WERI-Rb-1 (cell line): ENCODE results near the gene ANKRD63.

Experiments
- DNase-seq: peaks from one replicate; pipeline ENCODE4 v3.0.0-alpha.2; 2020
- H3K27ac ChIP-seq: fragments of 250-450 bp; sonication (Bioruptor Pico); 2 replicates; pipeline ENCODE4 v1.5.1; 2020; ENCODE audit warnings: mild to moderate bottlenecking, moderate library complexity
- H3K27me3 ChIP-seq: fragments of 250-450 bp; sonication (Bioruptor Pico); 2 replicates; pipeline ENCODE4 v1.5.1; 2021; ENCODE audit warnings: mild to moderate bottlenecking, low read depth, moderate library complexity; ENCODE audit not compliant: insufficient read depth, severe bottlenecking
- H3K36me3 ChIP-seq: fragments of 250-450 bp; sonication (Bioruptor Pico); 2 replicates; pipeline ENCODE4 v1.5.1; 2020; ENCODE audit warnings: mild to moderate bottlenecking, moderate library complexity
- H3K4me3 ChIP-seq: 2 replicates; pipeline ENCODE4 v1.5.1; 2011; ENCODE audit warnings: low read depth, mild to moderate bottlenecking, control low read depth, low read length
- H3K9me3 ChIP-seq: fragments of 250-450 bp; sonication (Bioruptor Pico); 2 replicates; pipeline ENCODE4 v1.5.1; 2021; ENCODE audit warnings: mild to moderate bottlenecking, moderate library complexity; ENCODE audit not compliant: severe bottlenecking
- TF ChIP-seq, protein P1 (sequence below): IDR thresholded peaks from 2 replicates; pipeline ENCODE4 v1.5.1; 2011; ENCODE audit warnings: low read depth, mild to moderate bottlenecking, control low read depth, inconsistent platforms, low read length

Gene ANKRD63

DNA sequence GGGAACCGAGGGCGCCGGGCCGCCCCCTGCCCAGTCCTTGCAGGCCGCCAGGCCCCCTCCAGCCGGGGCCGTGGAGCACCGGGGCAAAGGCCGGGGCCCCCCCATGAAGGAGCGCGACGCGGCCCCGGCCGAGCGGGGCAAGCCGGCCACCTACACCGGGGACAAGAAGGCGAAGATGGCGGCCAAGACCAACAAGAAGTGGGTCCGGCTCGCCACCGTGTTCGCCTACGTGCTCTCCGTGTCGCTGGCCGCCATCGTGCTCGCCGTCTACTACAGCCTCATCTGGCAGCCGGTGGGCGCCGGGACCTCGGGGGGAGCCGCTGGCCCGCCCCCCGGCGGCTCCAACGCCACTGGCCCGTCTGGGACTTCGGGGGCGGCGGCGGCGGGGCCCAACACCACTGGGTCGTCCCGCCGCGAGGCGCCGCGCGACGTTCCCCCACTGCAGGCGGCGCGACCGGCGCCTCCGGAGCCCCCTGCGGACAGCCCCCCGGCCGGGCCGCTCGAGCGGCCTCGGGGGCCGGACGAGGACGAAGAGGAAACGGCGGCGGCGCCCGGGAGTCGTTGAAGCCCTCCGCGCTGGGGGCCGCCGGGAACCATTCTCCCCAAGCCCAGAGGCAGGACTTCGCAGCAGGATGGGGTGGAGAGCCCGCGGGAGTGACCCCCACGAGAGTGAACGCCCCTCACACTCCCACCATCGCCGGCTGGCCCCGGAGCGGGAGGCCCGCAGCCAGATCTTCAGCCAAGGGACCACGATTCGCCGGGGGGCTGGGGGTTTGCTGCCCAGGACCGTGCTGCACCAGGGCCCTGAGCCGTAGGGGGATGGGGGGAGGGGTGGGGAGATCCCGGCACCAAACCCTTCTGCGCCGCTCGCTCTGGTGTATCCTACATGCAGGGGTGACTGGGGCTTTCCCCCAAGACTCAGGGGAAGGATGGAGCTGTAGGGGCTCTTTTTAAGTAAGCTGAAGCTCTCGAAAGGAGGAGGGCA is 41.4 kb upstream of the ANKRD63 start:
- Histone ChIP-seq H3K4me3 (peak overlapping the region; percentile 57), H3K27me3 (no peaks in the 10 kb centered on the region), H3K9me3 (no peaks in the 10 kb centered on the region), H3K36me3 (peaks cover 19% of the 10 kb centered on the region), H3K27ac (peak overlapping the region; percentile 56)
- DNase-seq = no peak
- TF ChIP-seq, protein P1, sequence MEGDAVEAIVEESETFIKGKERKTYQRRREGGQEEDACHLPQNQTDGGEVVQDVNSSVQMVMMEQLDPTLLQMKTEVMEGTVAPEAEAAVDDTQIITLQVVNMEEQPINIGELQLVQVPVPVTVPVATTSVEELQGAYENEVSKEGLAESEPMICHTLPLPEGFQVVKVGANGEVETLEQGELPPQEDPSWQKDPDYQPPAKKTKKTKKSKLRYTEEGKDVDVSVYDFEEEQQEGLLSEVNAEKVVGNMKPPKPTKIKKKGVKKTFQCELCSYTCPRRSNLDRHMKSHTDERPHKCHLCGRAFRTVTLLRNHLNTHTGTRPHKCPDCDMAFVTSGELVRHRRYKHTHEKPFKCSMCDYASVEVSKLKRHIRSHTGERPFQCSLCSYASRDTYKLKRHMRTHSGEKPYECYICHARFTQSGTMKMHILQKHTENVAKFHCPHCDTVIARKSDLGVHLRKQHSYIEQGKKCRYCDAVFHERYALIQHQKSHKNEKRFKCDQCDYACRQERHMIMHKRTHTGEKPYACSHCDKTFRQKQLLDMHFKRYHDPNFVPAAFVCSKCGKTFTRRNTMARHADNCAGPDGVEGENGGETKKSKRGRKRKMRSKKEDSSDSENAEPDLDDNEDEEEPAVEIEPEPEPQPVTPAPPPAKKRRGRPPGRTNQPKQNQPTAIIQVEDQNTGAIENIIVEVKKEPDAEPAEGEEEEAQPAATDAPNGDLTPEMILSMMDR = no peak

GRCh38 chr15:40323239-40323952 is 40.5 kb upstream of the ANKRD63 start, which contains the start of gene INAFM2:
TSS of gene INAFM2 (plus strand) at chr15:40323692. CDS start at chr15:40324056, 364 bp downstream.
- Histone ChIP-seq H3K27ac (peak within 1 kb of the TSS; percentile 56), H3K9me3 (no peaks in the 10 kb centered on the region), H3K4me3 (peak within 1 kb of the TSS; percentile 57), H3K27me3 (no peaks in the 10 kb centered on the region), H3K36me3 (peaks cover 19% of the 10 kb centered on the region)
- peak; percentile 96 for DNase-seq
- TF ChIP-seq, protein P1 = peak; percentile 50

DNA sequence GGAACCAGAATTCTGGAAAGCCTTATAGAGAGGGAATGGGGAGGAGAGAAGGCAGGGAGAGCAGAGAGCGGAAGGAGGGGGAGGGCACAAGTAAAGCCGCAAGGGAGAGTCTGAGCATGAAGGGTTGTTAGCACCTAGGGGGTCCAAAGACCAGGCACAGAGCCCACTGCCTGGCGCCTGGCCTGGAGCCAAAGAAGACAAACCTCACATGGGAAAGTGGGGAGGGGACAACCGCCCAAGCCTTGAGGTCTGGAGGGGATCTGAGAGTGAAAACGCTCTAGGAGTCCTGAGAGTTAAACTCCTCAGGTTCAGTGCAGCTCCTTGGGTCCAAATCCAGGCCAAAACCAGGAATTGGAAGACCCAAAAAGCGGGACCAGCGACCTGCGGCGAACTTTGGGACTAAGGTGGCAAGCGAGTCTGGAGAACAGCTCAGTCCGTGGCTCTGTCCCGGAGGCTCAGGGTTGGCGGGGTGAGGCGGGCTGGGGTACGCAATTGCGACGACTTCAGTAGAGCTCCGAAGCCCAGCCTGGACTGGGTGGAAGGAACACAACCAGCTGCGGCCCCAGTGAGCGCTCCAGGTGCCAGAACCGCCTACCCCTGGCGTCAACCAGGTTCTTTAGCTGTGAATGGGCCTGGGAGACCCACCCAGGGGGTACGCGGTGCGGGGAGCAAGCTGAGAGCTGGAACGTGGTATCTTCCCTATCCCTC is 39.8 kb upstream of the ANKRD63 start:
- peak overlapping the region; percentile 52 for H3K27ac ChIP-seq
- peak overlapping the region; percentile 50 for H3K4me3 ChIP-seq
- no peaks in the 10 kb centered on the region for H3K9me3 ChIP-seq
- H3K36me3 ChIP-seq = peaks cover 19% of the 10 kb centered on the region
- H3K27me3 ChIP-seq = no peaks in the 10 kb centered on the region
- no peak for DNase-seq
- TF ChIP-seq, protein P1 = no peak

DNA sequence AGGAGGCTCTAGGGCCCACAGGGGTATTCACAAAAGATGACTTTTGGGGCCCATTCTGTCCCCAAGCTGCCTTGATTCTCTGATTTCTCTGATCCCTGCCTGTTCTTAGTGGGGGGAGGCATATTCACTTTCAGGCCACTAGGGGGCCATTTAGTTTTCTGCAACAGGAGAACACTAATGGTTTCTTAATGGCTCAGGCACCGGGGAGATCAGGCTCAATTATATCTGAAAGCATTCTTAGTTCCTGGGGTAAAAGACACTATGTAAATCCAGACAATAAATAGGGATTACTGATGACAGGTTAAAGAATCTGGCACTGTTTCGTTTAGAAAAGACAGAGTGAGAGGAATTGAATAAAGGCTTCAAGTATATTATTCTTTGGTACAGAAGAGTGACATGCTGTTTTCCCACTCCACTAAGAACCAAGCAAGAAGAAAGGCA is 38.1 kb upstream of the ANKRD63 start:
- H3K27me3 ChIP-seq = no peaks in the 10 kb centered on the region
- H3K4me3 ChIP-seq = no peak overlapping the region
- TF ChIP-seq, protein P1 = peak; percentile 73
- no peaks in the 10 kb centered on the region for H3K9me3 ChIP-seq
- H3K27ac ChIP-seq = no peak overlapping the region
- H3K36me3 ChIP-seq = peaks cover 6% of the 10 kb centered on the region; the same call in 1 of the 2 replicates
- peak; percentile 79 for DNase-seq

DNA sequence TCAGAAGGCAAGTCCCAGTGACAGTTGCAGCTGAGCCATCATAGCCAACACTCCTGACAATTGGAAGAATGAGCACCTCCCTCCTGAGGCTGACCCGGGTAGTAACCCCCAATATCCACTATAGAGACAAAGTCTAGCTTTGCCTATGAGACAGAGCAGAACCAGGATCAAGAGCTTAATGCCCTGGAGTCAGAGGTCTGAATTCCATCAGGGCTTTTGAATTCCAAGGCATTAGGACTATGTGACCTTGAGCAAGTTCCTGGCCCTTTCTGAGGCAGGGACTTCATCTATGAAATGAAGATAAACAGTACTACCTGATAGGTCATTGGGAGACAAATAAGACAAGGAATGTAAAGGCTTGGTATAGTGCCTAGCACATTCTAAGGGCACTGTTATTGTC is 37.5 kb upstream of the ANKRD63 start:
- DNase-seq = no peak
- H3K4me3 ChIP-seq = no peak overlapping the region
- H3K36me3 ChIP-seq = peaks cover 4% of the 10 kb centered on the region; the same call in 1 of the 2 replicates
- TF ChIP-seq, protein P1 = no peak
- no peaks in the 10 kb centered on the region for H3K27me3 ChIP-seq
- H3K27ac ChIP-seq = no peak overlapping the region
- H3K9me3 ChIP-seq = no peaks in the 10 kb centered on the region
